ENCODE results near the gene TCF20. TPM values are rescaled to one million over a fixed set of nuclear protein-coding genes. Genes with fewer than 3 reads are reported as not detected.

TCF20 gene
- total RNA-seq, 4 donors from 2014 or later = 14.4 to 51.7 (median 27.3) TPM

GRCh38 chr22:42315392-42315756, 44.9 kb upstream of the TCF20 start:
- intact Hi-C loops (cut with DNase I; ENCODE audit: low total_unique reads) = no loop called here
- no peaks in the 10 kb centered on the region for H3K36me3 ChIP-seq
- no peak overlapping the region for H3K27ac ChIP-seq
- TF ChIP-seq POLR2A (IDR thresholded peaks at IDR 0.05) = no peak
- TF ChIP-seq CTCF (IDR thresholded peaks at IDR 0.05) = no peak
- no peaks in the 10 kb centered on the region for H3K27me3 ChIP-seq
- H3K4me3 ChIP-seq = no peak overlapping the region
- H3K9me3 ChIP-seq = no peaks in the 10 kb centered on the region
- no peak for DNase-seq
- peaks cover 0 to 21% of the 10 kb centered on the region in 2 donors for H3K4me1 ChIP-seq

GRCh38 chr22:42314709-42315391, 44.4 kb upstream of the TCF20 start:
- Histone ChIP-seq H3K36me3 (no peaks in the 10 kb centered on the region), H3K4me1 (peaks cover 0 to 21% of the 10 kb centered on the region in 2 donors), H3K27ac (no peak overlapping the region), H3K9me3 (no peaks in the 10 kb centered on the region), H3K27me3 (no peaks in the 10 kb centered on the region), H3K4me3 (no peak overlapping the region)
- TF ChIP-seq CTCF (IDR thresholded peaks at IDR 0.05) (no peak), POLR2A (IDR thresholded peaks at IDR 0.05) (no peak)
- intact Hi-C loops (cut with DNase I; ENCODE audit: low total_unique reads) = no loop called here
- DNase-seq = no peak

GRCh38 chr22:42313804-42314581, 43.5 kb upstream of the TCF20 start:
- DNase-seq = peak in 1 of 2 donors; percentile 39
- Histone ChIP-seq H3K9me3 (no peaks in the 10 kb centered on the region), H3K4me3 (no peak overlapping the region), H3K27ac (no peak overlapping the region), H3K36me3 (no peaks in the 10 kb centered on the region), H3K4me1 (peaks cover 0 to 21% of the 10 kb centered on the region in 2 donors), H3K27me3 (no peaks in the 10 kb centered on the region)
- peak in 1 of 4 experiments; percentile 8 for TF ChIP-seq CTCF (IDR thresholded peaks at IDR 0.05)
- no peak for TF ChIP-seq POLR2A (IDR thresholded peaks at IDR 0.05)
- intact Hi-C loops (cut with DNase I; ENCODE audit: low total_unique reads) = no loop called here

GRCh38 chr22:42313204-42313603, 42.8 kb upstream of the TCF20 start:
- no peak overlapping the region for H3K4me3 ChIP-seq
- H3K4me1 ChIP-seq = peaks cover 0 to 21% of the 10 kb centered on the region in 2 donors
- no peak for DNase-seq
- no peak for TF ChIP-seq POLR2A (IDR thresholded peaks at IDR 0.05)
- no peak for TF ChIP-seq CTCF (IDR thresholded peaks at IDR 0.05)
- no peaks in the 10 kb centered on the region for H3K36me3 ChIP-seq
- intact Hi-C loops (cut with DNase I; ENCODE audit: low total_unique reads) = no loop called here
- no peaks in the 10 kb centered on the region for H3K27me3 ChIP-seq
- no peaks in the 10 kb centered on the region for H3K9me3 ChIP-seq
- no peak overlapping the region for H3K27ac ChIP-seq

Data from uterus (tissue), 4 donors.